DOHH2 (cell line): Measurements from ENCODE around the gene GIMAP8.

Source experiments
- EZH2phosphoT487 ChIP-seq: fragments of 200-600 bp; sonication (generic); IDR thresholded peaks from 2 replicates; pipeline ENCODE4 v1.6.1; 2017; ENCODE audit warnings: borderline replicate concordance, mild to moderate bottlenecking, antibody characterized with exemption, low read length, moderate library complexity, mixed read lengths
- TF ChIP-seq, protein P1 (sequence below): fragments of 200-600 bp; sonication (generic); IDR thresholded peaks from one replicate; pipeline ENCODE4 v1.5.1; 2014; ENCODE audit warnings: antibody characterized with exemption, mild to moderate bottlenecking, low read depth, low read length; ENCODE audit not compliant: poor library complexity, severe bottlenecking

DNA sequence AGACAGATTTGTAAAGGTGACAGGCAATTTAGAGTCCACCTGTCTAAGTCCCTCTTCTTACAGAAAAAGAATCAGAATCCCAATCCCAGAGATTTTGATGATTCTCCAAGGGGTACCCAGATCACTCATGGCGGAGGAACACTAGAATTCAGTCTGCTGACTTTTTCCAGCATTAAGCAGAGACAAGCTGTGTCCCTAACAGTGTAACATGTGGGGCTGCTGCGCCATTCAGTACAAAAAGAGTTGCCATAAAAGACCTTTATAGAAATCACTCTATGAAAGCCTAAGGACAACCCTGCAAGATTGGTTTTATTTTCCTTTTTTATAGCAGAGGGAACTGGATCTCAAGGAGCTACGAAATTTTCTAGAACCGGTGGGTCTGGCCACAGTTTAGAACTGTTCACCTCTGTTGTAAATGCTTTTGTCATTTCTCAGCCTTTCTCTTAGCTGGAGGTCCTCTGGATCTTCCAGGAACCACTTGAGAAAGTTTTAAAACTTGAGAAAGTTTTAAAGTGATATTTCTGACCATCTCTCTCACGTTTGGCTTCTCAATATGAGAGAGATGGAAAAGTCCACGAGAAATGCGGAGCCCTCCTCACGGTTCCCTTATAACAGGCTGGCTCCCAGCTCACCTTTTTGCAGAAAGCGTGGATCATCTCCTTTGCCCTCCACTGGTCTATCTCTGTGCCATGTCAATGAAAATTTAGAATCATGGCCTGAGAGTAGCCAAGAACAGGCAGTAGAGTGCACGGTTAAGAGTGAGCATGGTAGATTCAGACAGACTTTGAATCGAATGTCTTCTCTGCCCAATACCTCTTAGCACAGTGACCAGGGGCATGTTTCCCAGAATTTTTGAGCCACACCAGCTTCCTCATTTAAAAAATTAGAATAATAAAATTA lies 65.1 kb downstream of the GIMAP8 start:
- TF ChIP-seq, protein P1, sequence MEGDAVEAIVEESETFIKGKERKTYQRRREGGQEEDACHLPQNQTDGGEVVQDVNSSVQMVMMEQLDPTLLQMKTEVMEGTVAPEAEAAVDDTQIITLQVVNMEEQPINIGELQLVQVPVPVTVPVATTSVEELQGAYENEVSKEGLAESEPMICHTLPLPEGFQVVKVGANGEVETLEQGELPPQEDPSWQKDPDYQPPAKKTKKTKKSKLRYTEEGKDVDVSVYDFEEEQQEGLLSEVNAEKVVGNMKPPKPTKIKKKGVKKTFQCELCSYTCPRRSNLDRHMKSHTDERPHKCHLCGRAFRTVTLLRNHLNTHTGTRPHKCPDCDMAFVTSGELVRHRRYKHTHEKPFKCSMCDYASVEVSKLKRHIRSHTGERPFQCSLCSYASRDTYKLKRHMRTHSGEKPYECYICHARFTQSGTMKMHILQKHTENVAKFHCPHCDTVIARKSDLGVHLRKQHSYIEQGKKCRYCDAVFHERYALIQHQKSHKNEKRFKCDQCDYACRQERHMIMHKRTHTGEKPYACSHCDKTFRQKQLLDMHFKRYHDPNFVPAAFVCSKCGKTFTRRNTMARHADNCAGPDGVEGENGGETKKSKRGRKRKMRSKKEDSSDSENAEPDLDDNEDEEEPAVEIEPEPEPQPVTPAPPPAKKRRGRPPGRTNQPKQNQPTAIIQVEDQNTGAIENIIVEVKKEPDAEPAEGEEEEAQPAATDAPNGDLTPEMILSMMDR, result no peak
- no peak; the same call in 1 of the 2 replicates for TF ChIP-seq EZH2phosphoT487
